Hematopoietic multipotent progenitor cell treated with erythropoietin and hydrocortisone succinate and interleukin-3 and kit ligand, for 17 days (in vitro differentiated cells): Measurements from ENCODE around the gene ITGB7.
"Not testable (repeated sequence)": the region's sequence is repeated elsewhere in the genome, so short reads cannot be mapped to it uniquely, and the experiment has no call there.

ENCODE experiments used
- DNase-seq: peaks from one replicate; pipeline ENCODE4 v3.0.0-alpha.2; 2015; ENCODE audit warnings: low spot score

The ITGB7 gene

DNA sequence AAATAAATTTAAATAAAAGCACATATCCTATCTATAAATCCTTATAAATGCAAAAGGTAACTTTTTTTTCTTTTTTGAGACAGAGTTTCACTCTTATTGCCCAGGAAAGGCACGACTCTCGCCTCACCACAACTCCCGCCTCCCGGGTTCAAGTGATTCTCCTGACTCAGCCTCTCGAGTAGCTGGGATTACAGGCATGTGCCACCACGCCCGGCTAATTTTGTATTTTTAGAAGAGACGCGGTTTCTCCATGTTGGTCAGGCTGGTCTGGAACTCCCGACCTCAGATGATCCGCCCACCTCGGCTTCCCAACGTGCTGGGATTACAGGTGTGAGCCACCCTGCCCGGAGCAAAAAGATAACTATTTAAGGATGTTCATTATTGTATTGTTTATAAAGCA, 28.2 kb downstream of the ITGB7 start:
- not testable (repeated sequence) for DNase-seq

DNA sequence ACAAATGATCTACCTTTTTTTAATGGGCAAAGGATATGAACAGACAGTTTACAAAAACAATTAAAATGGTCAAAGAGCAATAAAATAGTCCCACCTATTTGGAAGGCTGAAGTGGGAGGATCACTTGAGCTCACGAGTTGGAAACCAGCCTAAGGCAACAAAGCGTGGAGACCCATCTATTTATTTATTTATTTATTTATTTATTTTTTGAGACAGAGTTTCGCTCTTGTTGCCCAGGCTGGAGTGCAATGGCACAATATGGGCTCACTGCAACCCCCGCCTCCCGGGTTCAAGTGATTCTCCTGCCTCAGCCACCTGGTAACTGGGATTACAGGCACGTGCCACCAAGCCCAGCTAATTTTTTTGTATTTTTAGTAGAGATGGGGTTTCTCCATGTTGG, 29.6 kb downstream of the ITGB7 start:
- DNase-seq: not testable (repeated sequence)

GRCh38 chr12:53176750-53177149, 30.3 kb downstream of the ITGB7 start:
- DNase-seq: no peak

GRCh38 chr12:53174881-53175491, 32.1 kb downstream of the ITGB7 start:
- no peak for DNase-seq

DNA sequence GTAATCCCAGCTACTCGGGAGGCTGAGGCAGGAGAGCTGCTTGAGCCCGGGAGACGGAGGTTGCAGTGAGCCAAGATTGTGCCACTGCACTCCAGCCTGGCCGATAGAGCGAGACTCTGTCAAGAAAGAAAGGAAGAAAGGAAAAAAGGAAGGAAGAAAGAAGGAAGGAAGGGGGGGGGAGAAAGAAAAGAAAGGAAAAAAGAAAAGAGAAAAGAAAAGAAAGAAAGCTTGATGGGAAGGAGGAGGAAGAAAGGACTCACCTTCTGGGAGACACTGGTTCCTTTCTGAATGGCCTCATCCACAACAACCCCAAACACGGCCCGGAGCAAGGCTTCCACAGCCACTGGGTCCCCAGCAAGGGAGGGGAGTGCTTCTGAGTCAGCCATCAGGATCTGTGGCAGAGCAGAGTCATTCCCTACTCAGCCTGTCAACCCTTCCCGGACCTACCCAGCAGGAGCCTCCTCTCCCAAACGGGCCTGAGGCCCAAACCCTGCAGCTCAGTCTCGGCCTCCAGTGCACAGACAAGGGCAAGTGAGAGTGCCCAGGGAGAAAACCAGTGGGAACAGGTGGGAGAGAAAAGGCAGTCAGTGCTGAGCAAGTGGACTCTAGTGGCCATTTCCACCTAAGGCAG, 33.9 kb downstream of the ITGB7 start:
- DNase-seq: no peak

DNA sequence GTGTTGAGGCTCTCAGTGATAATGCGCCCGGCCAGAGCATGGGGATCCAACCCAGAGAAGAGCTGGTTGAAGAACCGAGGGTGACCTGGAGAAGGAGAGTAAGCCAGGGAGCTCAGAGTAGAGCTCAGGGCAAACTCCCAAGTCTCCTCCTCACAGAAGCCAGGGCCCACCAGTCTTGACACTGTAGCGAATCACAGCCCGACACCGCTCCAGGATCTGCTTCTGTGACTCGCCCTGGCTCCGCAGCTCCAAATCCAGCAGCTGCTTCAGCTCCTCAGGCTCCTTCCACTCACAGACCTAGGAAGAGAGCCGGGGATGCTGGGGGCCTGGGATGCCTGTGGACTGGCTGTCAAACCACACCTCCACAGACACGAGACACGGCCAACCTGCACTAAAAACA, 34.7 kb downstream of the ITGB7 start:
- no peak for DNase-seq

GRCh38 chr12:53171725-53172329, 35.2 kb downstream of the ITGB7 start:
- DNase-seq: no peak

DNA sequence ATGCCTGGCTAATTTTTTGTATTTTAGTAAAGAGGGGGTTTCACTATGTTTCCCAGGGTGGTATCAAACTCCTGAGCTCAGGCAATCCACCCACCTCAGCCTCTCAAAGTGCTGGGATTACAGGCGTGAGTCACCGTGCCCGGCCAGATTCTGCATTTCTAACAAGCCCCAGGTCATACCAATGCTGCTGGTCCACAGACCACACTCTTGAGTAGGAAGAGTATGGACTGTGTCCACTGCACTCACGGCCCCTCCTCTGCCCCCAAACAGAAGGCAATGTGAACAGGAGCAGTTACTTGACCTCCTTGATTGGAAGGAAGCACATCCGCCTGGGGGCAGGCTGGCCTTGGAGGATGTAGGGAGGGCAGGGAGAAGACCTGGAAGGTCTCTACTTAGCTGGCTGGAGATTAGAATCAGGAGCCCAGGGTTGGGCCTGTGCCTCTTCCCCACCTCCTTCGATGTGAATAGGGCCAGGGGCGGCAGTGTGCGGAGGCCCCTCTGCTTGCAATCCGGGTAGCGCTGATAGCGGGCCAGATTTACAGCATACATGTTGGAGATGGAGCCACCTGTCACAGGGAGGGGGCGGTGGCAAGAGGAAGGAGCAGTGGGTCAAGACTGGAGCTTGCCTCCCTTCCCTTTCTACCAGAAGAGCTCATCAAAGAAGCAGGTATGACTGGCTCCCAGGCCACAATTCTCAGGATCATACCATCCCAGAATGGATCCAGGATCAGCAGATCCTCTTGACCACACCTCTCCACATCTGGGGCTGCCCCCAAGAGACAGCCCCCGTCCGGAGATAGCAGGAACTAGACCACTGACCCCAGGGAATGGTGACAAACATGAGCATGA, 36.0 kb downstream of the ITGB7 start:
- no peak for DNase-seq

GRCh38 chr12:53170215-53170614, 36.8 kb downstream of the ITGB7 start:
- DNase-seq: no peak

DNA sequence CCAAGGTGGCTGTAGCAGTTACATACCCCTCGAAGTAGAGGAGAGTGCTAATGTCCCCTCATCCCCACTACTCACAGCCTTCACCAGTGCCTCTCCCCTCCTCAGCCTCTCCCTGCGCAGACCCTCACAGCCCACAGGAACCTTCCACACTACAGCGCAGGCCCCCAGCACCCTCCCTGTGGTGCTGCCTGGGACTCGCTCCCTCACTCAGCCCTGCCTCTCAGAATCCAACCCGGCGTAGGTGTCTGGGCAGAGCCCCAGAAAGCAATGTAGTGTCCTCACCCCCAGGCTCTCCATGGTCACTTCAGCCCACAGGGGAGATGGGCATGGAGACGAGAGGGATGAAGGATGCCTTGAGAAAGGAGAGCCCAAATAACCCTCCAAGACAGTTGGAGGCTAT, 37.4 kb downstream of the ITGB7 start:
- DNase-seq: no peak

DNA sequence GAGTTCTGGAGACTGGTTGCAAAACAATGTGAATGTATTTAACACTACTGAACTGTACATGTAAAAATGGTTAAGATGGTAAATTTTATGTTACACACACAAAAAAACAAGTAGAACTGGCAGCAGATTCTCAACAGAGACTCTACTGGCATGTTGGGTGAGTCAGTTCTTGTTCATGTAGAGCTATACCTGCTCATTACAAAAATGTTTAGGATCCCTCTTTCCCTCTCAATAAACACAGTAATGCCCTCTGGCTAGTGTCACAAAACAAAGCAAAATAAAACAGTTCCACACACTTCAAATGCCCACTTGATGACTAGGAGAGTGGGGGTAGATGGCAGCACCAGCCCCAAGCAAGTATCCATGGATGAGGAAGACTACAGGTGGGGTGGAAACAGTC, 40.2 kb downstream of the ITGB7 start:
- DNase-seq: no peak

DNA sequence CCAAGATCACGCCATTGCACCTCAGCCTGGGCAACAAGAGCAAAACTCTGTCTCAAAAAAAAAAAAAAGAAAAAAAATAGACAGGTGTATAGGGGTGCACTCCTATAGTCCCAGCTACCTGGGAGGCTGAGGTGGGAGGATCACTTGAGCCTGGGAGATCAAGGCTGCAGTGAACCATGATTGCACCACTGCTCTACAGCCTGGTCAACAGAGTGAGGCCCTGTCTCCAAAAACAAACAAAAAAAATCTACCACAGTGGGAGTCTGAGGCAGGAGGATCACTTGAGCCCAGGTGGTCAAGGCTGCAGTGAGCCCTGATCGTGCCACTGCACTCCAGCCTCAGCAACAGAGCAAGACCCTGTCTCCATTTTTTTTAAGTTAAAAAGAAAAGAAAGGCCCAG, 44.0 kb downstream of the ITGB7 start:
- DNase-seq: not testable (repeated sequence)

DNA sequence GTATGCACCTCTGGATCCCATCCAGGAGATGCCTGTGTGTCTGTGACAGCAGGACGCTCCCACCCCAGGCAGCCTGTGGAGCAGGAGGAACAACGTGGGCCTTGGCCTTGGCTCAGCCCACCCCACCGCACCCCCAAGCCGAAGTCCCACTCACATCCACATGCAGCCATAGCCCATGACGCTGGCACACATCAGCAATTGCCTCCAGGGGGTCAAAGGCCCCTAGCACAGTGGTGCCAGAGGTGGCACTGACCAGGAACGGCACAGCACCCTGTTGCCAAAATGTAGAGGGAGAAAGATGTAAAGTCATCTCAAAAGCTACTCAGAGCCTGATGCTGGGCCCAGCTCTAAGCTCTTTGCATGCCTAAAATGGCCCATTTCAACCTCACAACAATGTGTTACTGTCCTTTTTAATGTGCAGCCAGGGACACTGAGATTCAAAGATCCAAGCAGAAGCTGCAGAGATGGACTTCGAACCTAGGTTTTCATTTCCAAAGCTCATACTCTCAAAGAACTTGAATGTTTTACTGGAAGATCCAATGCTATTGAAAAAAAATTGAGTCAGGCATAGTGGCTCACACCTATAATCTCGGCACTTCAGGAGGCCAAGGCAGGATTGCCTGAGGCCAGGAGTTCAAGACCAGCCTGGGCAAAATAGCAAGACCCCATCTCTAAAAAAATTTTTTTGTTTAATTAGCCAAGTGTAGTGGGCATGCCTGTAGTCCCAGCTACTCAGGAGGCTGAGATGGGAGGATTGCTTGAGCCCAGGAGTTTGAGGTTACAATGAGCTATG, 45.7 kb downstream of the ITGB7 start:
- DNase-seq: no peak

DNA sequence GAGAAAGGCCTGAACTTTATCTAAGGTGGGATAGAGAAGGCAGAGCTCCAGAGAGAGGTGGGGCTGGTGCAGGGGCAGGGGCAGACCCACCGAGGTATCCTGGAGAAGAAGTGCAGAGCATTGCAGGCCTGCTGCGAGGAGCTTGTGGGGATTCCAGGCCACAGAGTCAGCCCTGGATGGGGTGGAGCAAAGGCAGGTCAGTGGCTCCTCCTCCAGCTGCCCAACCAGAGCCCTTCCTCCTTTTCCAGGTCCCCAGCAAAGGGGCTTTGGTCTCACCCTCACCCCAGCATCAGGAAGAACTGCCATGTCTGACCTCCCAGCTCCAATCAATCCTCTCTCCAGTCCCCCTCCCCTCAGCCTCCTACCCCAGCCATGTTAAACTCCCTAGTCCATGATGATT, 46.4 kb downstream of the ITGB7 start:
- DNase-seq: no peak

- no peak for DNase-seq
These were observed 47.1 kb downstream of the ITGB7 start for GRCh38 chr12:53160000-53160399.

DNA sequence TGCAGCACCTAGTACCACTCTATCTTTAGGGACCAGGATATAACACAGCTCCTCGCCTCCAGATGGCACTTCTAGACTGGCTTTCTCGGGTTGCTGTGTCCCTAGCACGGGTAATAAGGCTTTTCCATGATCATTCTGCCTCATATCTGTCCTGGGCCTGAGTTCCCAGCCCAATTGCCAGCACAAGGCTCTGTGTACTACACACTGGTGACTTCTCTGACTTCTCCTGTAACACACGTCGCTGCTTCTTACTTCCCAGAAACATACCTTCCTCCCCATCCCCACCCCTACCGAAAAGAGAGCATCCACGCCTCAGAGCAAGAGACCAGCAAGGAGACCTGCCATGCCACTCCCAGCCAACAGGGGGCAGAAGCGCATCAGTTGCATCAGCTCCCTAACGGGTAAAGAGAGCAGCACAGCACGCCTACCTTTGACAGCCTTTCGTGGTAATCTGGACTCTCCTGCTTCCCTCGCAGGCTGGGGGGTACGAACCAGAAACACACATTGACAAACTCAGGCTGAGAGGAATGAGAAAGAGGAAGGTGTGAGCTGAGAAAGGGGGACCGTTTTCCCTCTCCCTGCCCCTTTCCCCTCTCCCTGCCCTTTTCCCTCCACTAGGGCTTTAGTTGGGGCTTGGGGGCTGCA, 47.7 kb downstream of the ITGB7 start:
- peak; percentile 80 for DNase-seq

DNA sequence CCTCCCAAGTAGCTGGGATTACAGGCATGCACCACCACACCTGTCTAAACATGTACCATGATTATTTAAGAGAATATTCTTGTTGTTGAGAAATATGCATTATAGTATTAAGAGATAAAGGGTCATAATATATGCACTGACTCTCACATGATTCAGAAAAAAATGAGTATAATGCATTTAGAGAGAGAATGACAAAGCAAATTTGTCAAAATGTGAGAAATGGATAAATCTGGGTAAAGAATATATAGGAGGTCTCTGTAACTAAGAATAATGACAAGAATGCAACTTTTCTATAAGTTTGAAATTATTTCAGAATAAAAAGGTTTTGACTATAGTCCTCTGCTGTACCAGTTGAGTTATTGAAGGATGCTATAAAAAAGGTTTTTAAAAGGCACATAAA, 54.7 kb downstream of the ITGB7 start:
- no peak for DNase-seq

DNA sequence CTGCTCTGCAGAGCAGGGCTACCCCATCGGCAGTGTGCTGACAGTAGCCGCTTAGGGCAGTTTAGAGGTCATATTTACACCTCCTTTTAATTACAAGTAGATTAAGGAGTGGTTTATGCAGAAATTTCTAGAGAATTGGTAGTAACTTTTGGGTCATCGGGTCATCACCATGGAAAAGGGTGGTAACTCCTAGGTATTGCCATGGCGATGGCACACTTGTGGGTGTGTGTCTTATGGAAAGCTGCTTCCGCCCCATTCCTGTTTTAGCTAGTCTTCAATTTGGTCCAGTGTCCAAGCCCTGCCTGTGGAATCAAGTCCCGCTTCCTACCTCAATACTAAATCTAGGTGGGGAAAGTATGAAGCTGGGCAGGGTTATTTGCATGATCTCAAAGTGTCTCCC, 56.0 kb downstream of the ITGB7 start:
- DNase-seq: no peak

DNA sequence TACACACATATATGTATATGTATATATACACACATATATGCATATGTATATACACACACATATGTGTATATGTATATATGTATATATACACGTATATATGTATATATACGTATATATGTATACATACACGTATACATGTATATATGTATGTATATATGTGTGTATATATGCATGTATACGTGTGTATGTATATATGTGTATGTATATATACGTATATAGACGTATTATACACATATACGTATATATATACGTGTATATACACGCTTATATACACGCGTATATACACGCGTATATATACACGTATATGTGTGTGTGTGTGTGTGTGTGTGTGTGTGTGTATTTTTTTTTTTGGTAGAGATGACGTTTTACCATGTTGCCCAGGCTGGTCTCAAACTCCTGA, 59.4 kb downstream of the ITGB7 start:
- no peak for DNase-seq

- DNase-seq: no peak
These were observed 59.9 kb downstream of the ITGB7 start for GRCh38 chr12:53147181-53147580.
